ENCODE data around the gene KRCC1. TPM values are rescaled to one million over a fixed set of nuclear protein-coding genes. Genes with fewer than 3 reads are reported as not detected.

KRCC1 gene
- total RNA-seq, 1 donor from 2014 or later = 33.9 TPM

- Mint-ChIP-seq H3K27ac (no peak overlapping the region), H3K27me3 (ENCODE audit: insufficient read depth, low read depth) (peaks cover 2% of the 10 kb centered on the region)
- no peak overlapping the region for H3K9ac ChIP-seq
Measured at GRCh38 chr2:88080545-88080944, 25.0 kb upstream of the KRCC1 start.

GRCh38 chr2:88078643-88079172, 23.1 kb upstream of the KRCC1 start:
- peaks cover 3% of the 10 kb centered on the region for H3K9me3 Mint-ChIP-seq
- H3K4me1 ChIP-seq = peaks cover 4% of the 10 kb centered on the region
- DNase-seq (ENCODE audit: low spot score) = no peak

More at GRCh38 chr2:88080545-88080944, 25.0 kb upstream of the KRCC1 start:
- Histone ChIP-seq H3K9me3 (ENCODE audit: low read depth) (no peaks in the 10 kb centered on the region), H3K4me1 (peaks cover 4% of the 10 kb centered on the region), H3F3A (ENCODE audit: low read depth) (no peaks in the 10 kb centered on the region), H3K36me3 (no peaks in the 10 kb centered on the region), H3K27ac (no peak overlapping the region), H4K20me1 (ENCODE audit: low read depth) (no peaks in the 10 kb centered on the region), H3K4me3 (no peak overlapping the region), H3K79me2 (ENCODE audit: low read depth) (no peaks in the 10 kb centered on the region), H3K27me3 (no peaks in the 10 kb centered on the region), H3K4me2 (no peak overlapping the region), H2AFZ (replicated peaks) (no peak overlapping the region)
- Mint-ChIP-seq H3K36me3 (no peaks in the 10 kb centered on the region), H3K9me3 (no peaks in the 10 kb centered on the region), H3K4me3 (no peak overlapping the region), H3K4me1 (peaks cover 24% of the 10 kb centered on the region)
- DNase-seq (ENCODE audit: low spot score) = no peak
- TF ChIP-seq EZH2 (IDR thresholded peaks at IDR 0.05) = no peak
- TF ChIP-seq CTCF (IDR thresholded peaks at IDR 0.05) = no peak
- no peak for TF ChIP-seq EZH2phosphoT487 (IDR thresholded peaks at IDR 0.05)

GRCh38 chr2:88077080-88077479, 21.5 kb upstream of the KRCC1 start:
- H2AFZ ChIP-seq (replicated peaks) = no peak overlapping the region
- no peak for DNase-seq (ENCODE audit: low spot score)
- no peaks in the 10 kb centered on the region for H3K27me3 ChIP-seq
- no peak overlapping the region for H3K9ac ChIP-seq
- Mint-ChIP-seq H3K4me3 (no peak overlapping the region), H3K27me3 (ENCODE audit: insufficient read depth, low read depth) (peaks cover 2% of the 10 kb centered on the region), H3K9me3 (peaks cover 3% of the 10 kb centered on the region), H3K36me3 (peaks cover 1% of the 10 kb centered on the region), H3K4me1 (peaks cover 11% of the 10 kb centered on the region), H3K27ac (peak overlapping the region; percentile 50)
- H3K4me3 ChIP-seq = no peak overlapping the region
- H3K4me1 ChIP-seq = no peaks in the 10 kb centered on the region
- no peaks in the 10 kb centered on the region for H3K9me3 ChIP-seq (ENCODE audit: low read depth)
- H4K20me1 ChIP-seq (ENCODE audit: low read depth) = no peaks in the 10 kb centered on the region
- no peaks in the 10 kb centered on the region for H3K79me2 ChIP-seq (ENCODE audit: low read depth)
- H3K36me3 ChIP-seq = no peaks in the 10 kb centered on the region
- no peaks in the 10 kb centered on the region for H3F3A ChIP-seq (ENCODE audit: low read depth)
- no peak overlapping the region for H3K4me2 ChIP-seq
- TF ChIP-seq EZH2phosphoT487 (IDR thresholded peaks at IDR 0.05) (no peak), EZH2 (IDR thresholded peaks at IDR 0.05) (no peak), CTCF (IDR thresholded peaks at IDR 0.05) (no peak)
- no peak overlapping the region for H3K27ac ChIP-seq

More at GRCh38 chr2:88078643-88079172, 23.1 kb upstream of the KRCC1 start:
- Histone ChIP-seq H3K9me3 (ENCODE audit: low read depth) (no peaks in the 10 kb centered on the region), H3K27me3 (no peaks in the 10 kb centered on the region), H2AFZ (replicated peaks) (no peak overlapping the region), H3K9ac (no peak overlapping the region), H3K36me3 (no peaks in the 10 kb centered on the region), H3K79me2 (ENCODE audit: low read depth) (no peaks in the 10 kb centered on the region), H3K4me3 (no peak overlapping the region), H3K27ac (no peak overlapping the region), H4K20me1 (ENCODE audit: low read depth) (no peaks in the 10 kb centered on the region), H3F3A (ENCODE audit: low read depth) (no peaks in the 10 kb centered on the region), H3K4me2 (no peak overlapping the region)
- Mint-ChIP-seq H3K27ac (no peak overlapping the region), H3K4me3 (no peak overlapping the region), H3K36me3 (peaks cover 1% of the 10 kb centered on the region), H3K4me1 (peaks cover 24% of the 10 kb centered on the region), H3K27me3 (ENCODE audit: insufficient read depth, low read depth) (peaks cover 2% of the 10 kb centered on the region)
- TF ChIP-seq EZH2phosphoT487 (IDR thresholded peaks at IDR 0.05) = no peak
- TF ChIP-seq EZH2 (IDR thresholded peaks at IDR 0.05) = no peak
- TF ChIP-seq CTCF (IDR thresholded peaks at IDR 0.05) = no peak
